IgD-negative memory B cell (primary cell): ENCODE measurements around the gene C10orf71. TPM values are rescaled to one million over a fixed set of nuclear protein-coding genes. Genes with fewer than 3 reads are reported as not detected.
A peak's percentile ranks its signal among the peaks of the same experiment; 100 is the strongest.

Source experiments
- H3K27ac Mint-ChIP-seq, 3 donors: one replicate each; pipeline ENCODE4 v1.8.0; 2020 to 2022; ENCODE audit warnings: mild to moderate bottlenecking in 3 of 3, mixed read lengths in 3 of 3, moderate library complexity in 1 of 3
- H3K27me3 Mint-ChIP-seq: one replicate; pipeline ENCODE4 v1.8.0; 2021; ENCODE audit warnings: mixed read lengths
- H3K36me3 Mint-ChIP-seq: one replicate; pipeline ENCODE4 v1.8.0; 2020; ENCODE audit warnings: mild to moderate bottlenecking, mixed read lengths
- H3K4me1 Mint-ChIP-seq, 3 donors: one replicate each; pipeline ENCODE4 v1.8.0; 2020 to 2022; ENCODE audit warnings: mixed read lengths in 3 of 3, mild to moderate bottlenecking in 1 of 3
- H3K4me3 Mint-ChIP-seq, 4 donors: one replicate each; pipeline ENCODE4 v1.8.0; 2020 to 2022; ENCODE audit warnings: mild to moderate bottlenecking in 4 of 4, mixed read lengths in 4 of 4, moderate library complexity in 3 of 4
- H3K9me3 Mint-ChIP-seq, 3 donors: one replicate each; pipeline ENCODE4 v1.8.0; 2020 to 2021; ENCODE audit warnings: mixed read lengths in 3 of 3, mild to moderate bottlenecking in 1 of 3
- polyA plus RNA-seq: library from polyadenylated mRNA; unstranded; fragments of 300-500 nt; fragmentation: Illumina TruSeq; gene quantifications from one replicate; pipeline ENCODE4 v1.2.3, GENCODE V29; 2021

The C10orf71 gene
- polyA plus RNA-seq, 1 donor from 2014 or later, result not detected

DNA sequence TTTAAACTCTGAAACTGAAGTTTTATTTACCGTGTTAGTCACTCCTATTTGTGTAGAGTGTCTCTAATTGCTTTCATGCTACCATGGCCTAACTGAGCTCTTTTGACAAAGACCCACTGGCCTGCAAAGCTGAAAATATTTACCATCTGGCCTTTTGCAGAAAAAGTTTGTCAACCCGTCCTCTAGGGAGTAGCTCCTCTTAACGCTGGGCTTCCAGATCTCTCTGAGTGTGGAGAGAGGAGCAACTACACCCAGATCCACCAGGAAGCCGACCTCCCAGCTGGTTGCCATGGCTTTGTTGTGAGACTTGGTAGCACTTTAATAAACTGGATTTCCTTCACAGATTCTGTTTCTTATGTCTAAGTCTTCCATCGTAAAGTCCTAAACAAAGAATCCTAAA is 4.2 kb upstream of the C10orf71 start:
- H3K36me3 Mint-ChIP-seq, result no peaks in the 10 kb centered on the region
- no peak overlapping the region for H3K27ac Mint-ChIP-seq
- no peak overlapping the region for H3K4me3 Mint-ChIP-seq
- no peaks in the 10 kb centered on the region for H3K9me3 Mint-ChIP-seq
- peaks cover 12 to 17% (median 14%) of the 10 kb centered on the region in 3 donors for H3K4me1 Mint-ChIP-seq
- H3K27me3 Mint-ChIP-seq, result peaks cover 2% of the 10 kb centered on the region

DNA sequence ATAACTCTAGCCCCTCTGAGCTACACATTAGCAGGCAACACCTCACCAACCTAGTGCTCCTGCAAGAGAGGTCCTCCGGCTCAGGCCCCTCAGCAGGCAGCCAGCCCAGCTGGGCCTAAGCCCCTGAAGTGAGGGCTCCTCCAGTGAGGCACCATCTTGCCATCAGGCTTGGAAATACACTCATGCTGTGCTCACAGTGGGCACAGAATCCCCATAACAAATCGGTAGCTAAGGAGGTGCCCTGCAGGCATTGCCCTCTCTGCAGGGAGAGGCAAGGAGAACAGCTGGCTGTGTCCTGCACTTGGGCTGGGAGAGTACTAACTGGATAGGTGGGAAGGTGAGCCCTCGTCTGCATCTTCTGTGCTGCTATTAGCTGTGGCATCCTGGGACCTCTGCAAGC is 3.7 kb upstream of the C10orf71 start:
- H3K9me3 Mint-ChIP-seq, result no peaks in the 10 kb centered on the region

DNA sequence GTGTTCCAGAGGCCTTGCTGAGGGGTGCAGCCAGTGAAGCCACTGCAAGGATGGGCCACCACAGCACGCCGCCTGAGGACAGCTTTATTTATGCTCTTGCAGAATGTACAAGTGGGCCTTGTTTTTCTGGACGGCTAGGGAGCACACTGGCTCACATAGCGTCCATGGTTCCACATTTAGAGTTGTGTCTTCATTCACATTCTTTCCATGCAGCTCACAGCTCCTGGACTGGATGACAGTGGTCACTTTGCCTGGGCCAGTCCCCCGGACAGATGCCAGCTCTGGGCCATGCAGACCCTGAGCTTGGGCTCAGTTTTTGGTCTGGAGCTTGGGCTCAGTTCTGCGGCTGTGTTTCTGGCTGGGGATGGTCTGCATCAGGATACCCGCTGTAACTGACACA is 2.6 kb upstream of the C10orf71 start:
- Mint-ChIP-seq H3K27me3 (no peaks in the 10 kb centered on the region), H3K36me3 (no peaks in the 10 kb centered on the region), H3K27ac (no peak overlapping the region), H3K4me3 (no peak overlapping the region), H3K9me3 (no peaks in the 10 kb centered on the region), H3K4me1 (peaks cover 18 to 25% (median 24%) of the 10 kb centered on the region in 3 donors)

More for the DNA sequence above, 3.7 kb upstream of the C10orf71 start:
- Mint-ChIP-seq H3K36me3 (no peaks in the 10 kb centered on the region), H3K4me1 (peaks cover 18 to 19% (median 18%) of the 10 kb centered on the region in 3 donors), H3K27ac (no peak overlapping the region), H3K4me3 (no peak overlapping the region), H3K27me3 (peaks cover 2% of the 10 kb centered on the region)

DNA sequence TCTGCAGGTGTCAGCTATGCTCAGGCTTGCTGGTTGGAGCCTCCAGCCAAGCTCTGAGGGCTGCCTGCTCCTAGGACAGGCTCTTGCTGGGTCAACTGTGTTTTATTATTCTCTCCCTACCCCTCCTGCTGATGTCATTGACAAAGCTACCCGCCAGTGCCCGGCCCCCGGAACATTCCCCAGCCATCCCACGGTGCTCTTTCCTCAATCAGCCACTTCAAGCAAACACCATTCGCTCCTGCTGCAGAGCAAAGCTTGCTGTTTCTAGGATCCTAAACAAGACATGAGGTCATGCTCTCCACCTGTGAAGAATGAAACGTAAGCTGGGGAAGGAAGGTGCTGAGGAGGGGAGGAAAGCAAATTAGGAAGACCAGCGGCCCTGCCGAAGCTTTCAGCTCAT is 2.1 kb upstream of the C10orf71 start:
- Mint-ChIP-seq H3K36me3 (no peaks in the 10 kb centered on the region), H3K4me1 (peaks cover 18 to 27% (median 24%) of the 10 kb centered on the region in 3 donors), H3K27me3 (no peaks in the 10 kb centered on the region), H3K9me3 (no peaks in the 10 kb centered on the region), H3K4me3 (no peak overlapping the region), H3K27ac (no peak overlapping the region)

DNA sequence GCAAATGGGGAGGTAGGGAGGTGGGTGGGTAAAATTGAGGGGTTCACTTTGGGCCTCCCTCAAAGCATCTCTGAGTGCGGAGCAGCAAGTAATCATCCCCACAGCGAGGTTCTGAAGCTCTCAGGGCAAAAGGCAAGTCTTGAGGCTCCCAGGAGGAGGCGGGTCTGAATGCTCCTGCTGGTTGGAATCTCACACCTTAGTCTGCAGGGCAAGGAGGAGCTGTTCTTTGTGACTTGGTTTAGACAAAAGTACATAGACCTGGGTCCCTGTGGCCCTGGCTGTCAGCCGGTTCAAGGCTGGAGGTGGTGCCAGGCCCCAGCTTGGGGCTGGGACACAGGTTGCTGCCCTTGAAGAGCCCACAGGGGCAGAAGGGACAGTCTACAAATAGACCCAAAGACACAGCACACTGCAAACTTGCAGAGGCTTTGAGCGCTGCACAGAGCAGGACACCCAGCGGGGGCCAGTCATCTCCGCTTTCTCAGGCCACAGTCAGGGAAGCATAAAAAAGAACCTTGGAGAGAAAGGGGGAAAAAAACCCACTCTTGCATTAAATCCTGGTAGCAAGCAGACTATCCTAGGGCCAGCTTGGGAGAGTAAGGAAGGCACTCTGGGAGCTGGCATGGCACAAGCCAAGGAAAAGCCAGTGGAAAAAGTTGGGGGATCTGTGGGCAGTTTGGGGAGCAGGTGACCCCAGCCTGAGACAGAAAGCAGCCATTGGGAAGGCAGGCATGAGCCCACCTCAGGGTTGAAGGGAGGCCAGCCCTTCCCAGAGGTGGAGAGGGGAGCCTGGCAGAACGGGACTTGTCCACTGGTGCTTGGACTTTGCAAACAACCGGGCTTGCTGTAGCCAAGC is 926 bp upstream of the C10orf71 start:
- Mint-ChIP-seq H3K4me3 (peak overlapping the region in 2 of 4 donors; percentile 20 to 56), H3K4me1 (peaks cover 18 to 27% (median 24%) of the 10 kb centered on the region in 3 donors), H3K36me3 (no peaks in the 10 kb centered on the region), H3K27me3 (no peaks in the 10 kb centered on the region), H3K27ac (no peak overlapping the region), H3K9me3 (no peaks in the 10 kb centered on the region)

DNA sequence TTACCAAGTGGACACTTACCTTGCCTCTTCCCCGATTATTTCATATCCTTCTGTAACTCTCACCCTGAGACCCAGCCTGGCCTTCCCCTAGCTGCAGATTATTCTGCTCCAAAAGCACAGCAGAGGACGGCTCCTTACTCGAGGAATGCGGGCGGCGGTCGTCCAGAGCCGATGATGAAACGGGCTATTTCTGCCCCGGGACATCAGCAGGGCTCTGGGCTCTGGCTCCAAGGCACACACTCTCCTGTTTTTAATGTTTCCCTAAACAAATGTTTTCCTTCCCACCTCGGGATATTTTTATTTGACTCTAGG is 343 bp upstream of the C10orf71 start:
- H3K4me1 Mint-ChIP-seq, result peaks cover 18 to 27% (median 24%) of the 10 kb centered on the region in 3 donors
- no peaks in the 10 kb centered on the region for H3K27me3 Mint-ChIP-seq
- no peaks in the 10 kb centered on the region for H3K36me3 Mint-ChIP-seq
- H3K4me3 Mint-ChIP-seq, result peak overlapping the region in 1 of 4 donors; percentile 56
- peak overlapping the region in 1 of 3 donors; percentile 57 for H3K27ac Mint-ChIP-seq
- H3K9me3 Mint-ChIP-seq, result no peaks in the 10 kb centered on the region

DNA sequence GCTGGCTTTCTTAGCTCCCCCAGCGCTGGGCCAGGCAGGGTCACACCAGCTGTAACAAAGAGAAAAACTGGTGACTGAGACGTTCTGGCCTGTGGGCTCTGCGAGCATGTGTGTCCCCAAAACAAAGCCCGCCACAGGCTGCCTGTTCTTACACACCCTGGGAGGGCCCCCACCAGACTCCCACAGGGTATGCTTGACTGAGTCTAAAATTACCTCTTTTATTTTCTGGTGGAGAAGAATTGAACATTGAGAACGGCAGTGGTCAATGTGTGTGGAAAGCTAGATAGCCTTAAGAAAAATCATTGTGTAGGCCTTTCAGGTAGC is 808 bp downstream of the C10orf71 start:
- H3K27me3 Mint-ChIP-seq, result no peaks in the 10 kb centered on the region
- H3K9me3 Mint-ChIP-seq, result no peaks in the 10 kb centered on the region
- H3K4me3 Mint-ChIP-seq, result peak overlapping the region in 3 of 4 donors; percentile 27 to 56 (median 48)
- peaks cover 18 to 27% (median 24%) of the 10 kb centered on the region in 3 donors for H3K4me1 Mint-ChIP-seq
- H3K27ac Mint-ChIP-seq, result peak overlapping the region; percentile 12 to 91 (median 57)
- H3K36me3 Mint-ChIP-seq, result no peaks in the 10 kb centered on the region

DNA sequence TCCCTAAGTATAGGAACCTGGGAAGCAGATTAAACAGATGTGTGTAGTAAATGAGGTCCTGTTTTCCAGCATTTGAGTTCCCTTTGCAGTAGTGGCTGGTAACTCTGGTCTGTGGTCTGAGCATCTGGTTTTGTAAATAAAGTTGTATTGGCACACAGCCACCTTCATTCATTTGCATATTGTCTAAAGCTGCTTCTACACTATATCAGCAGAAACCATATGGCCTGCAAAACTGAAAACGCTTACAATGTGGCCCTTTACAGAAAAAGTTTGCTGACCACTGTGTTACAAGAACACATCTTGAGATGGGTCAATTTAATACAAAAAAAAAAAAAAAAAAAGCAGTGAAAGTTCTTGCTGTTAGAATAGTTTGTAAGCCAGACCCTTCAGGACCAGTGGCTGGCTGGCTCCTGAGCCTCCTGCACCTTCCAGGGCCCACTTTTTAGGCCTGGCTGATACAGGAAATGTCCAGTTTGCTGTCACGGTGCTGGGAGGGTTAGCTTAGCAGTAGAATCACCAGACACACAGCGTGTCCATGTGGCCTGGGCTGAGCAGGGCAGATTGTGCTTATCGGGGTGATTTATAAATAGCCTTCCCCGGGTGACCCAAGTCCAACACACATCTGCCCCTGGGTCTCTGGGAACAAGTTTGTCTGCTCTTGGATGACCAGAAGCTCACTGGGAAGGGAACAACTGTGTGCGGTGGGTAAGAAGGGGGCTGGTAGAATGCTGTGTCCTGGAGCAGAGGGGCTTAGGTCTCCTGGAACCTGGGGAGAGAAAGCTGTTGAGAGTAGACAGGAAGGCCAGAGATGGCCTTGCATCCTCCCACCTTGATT is 1.4 kb downstream of the C10orf71 start:
- Mint-ChIP-seq H3K9me3 (no peaks in the 10 kb centered on the region), H3K36me3 (no peaks in the 10 kb centered on the region), H3K27me3 (no peaks in the 10 kb centered on the region), H3K27ac (peak overlapping the region; percentile 12 to 91 (median 57)), H3K4me3 (peak overlapping the region in 3 of 4 donors; percentile 27 to 85 (median 48)), H3K4me1 (peaks cover 18 to 27% (median 24%) of the 10 kb centered on the region in 3 donors)

DNA sequence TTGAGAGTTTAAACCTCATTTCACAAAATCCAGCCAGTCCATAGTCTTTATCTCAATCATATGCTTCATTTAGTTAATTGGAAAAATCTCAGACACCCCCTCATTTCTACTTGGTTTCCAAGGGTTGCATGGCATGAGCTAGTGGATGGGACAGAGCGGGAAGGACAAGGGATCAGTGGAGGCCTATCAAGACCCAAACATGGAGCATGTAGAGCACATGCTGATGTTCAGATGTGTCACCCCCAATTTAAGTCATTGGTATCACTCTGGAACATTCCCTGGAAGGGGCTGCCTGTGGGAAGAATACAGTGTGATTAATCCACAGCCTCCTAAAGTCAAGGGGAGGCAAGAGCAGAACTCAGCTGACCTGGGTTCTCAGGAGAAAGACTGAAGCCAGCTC is 2.3 kb downstream of the C10orf71 start:
- H3K36me3 Mint-ChIP-seq, result no peaks in the 10 kb centered on the region
- H3K27me3 Mint-ChIP-seq, result no peaks in the 10 kb centered on the region
- no peaks in the 10 kb centered on the region for H3K9me3 Mint-ChIP-seq
- H3K4me1 Mint-ChIP-seq, result peaks cover 18 to 28% (median 24%) of the 10 kb centered on the region in 3 donors
- no peak overlapping the region for H3K27ac Mint-ChIP-seq
- peak overlapping the region in 1 of 4 donors; percentile 28 for H3K4me3 Mint-ChIP-seq

DNA sequence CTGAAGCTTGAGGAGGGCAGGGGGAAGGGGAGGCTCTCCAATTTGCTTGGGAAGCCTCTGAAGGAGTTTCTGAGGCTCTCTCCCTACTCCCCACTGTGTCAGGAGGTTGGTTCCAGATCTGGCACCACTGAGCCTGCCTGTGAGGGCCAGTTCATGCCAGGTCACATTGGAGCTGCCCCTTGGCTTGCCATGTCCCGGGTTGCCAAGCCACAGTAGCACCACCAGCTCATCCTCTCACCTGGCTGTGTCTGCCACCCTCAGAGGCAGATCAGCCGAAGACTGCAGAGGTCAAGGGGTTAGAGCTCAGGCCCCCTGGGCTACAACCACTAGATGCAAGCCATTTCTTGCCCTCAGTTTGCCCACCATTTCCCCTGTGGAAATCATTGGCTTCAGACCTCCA is 3.1 kb downstream of the C10orf71 start:
- H3K36me3 Mint-ChIP-seq, result no peaks in the 10 kb centered on the region
- H3K9me3 Mint-ChIP-seq, result no peaks in the 10 kb centered on the region
- H3K27me3 Mint-ChIP-seq, result no peaks in the 10 kb centered on the region
- H3K4me1 Mint-ChIP-seq, result peaks cover 18 to 30% (median 24%) of the 10 kb centered on the region in 3 donors
- H3K4me3 Mint-ChIP-seq, result no peak overlapping the region
- H3K27ac Mint-ChIP-seq, result no peak overlapping the region

DNA sequence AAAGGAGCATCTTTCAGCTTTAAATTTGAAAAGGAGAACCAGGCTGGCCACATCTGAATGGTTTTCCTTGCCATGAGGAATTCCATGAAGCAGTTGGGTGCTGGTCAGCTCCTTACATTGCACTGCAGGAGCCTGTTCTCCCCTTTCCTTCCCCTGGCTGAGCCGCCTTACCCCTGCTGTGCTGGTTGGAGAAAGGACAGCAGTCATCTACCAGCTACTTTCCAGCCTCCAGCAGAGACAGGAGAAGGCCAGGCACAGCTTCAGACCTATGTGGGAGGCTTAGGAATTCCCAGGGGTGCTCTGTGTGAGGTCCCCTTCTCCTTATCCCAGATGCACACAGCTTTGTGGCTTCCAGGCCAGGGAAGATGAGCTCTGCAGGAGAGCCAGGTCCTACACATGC is 4.7 kb downstream of the C10orf71 start:
- Mint-ChIP-seq H3K9me3 (no peaks in the 10 kb centered on the region), H3K27ac (no peak overlapping the region), H3K36me3 (no peaks in the 10 kb centered on the region), H3K4me1 (peaks cover 17 to 22% (median 21%) of the 10 kb centered on the region in 3 donors), H3K4me3 (no peak overlapping the region), H3K27me3 (no peaks in the 10 kb centered on the region)

DNA sequence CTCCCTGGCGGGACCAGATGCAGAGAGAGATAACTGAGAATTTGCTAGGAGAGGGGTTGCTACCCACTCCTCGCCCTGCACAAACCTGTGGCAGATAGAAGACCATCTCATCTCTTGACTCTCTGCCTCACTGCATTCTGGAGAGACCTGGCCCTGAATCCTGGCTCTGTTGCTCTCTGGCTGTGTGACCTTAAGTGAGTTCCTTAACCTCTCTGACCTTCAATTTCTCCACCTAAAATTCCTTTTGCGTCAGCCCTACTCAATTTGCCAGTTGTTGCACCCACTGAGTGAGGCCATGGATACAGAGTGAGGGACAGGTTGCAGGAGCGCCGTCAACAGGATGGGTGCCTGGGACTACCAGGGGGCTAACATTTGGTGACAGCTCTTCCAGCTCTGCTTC is 5.2 kb downstream of the C10orf71 start:
- Mint-ChIP-seq H3K9me3 (peaks cover 0 to 4% (median 0%) of the 10 kb centered on the region in 3 donors), H3K4me1 (peaks cover 12 to 19% (median 17%) of the 10 kb centered on the region in 3 donors), H3K27me3 (no peaks in the 10 kb centered on the region), H3K36me3 (no peaks in the 10 kb centered on the region), H3K27ac (no peak overlapping the region), H3K4me3 (no peak overlapping the region)

DNA sequence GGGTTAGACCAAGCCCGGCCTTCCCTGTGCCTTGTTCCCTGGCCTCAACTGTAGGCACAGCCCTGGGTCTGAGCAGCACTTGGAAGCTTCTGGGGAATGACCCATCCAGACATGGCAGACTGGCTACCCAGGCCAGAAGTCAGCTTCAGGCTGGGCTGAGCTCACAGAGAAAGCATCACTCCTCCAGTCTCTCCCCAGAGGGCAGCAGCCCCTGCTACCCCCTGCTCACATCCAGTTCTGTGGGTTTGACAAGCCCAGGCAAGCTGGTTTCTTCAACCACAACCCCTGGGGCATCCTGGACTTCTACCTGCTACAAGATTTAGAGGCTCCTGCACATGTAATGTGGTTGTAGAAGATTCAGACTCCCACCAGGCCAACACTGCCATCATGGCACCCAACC is 9.0 kb downstream of the C10orf71 start:
- Mint-ChIP-seq H3K27me3 (no peaks in the 10 kb centered on the region), H3K4me1 (peaks cover 23 to 25% (median 25%) of the 10 kb centered on the region in 3 donors), H3K9me3 (peaks cover 0 to 5% (median 0%) of the 10 kb centered on the region in 3 donors), H3K36me3 (peaks cover 4% of the 10 kb centered on the region), H3K27ac (no peak overlapping the region), H3K4me3 (no peak overlapping the region)

DNA sequence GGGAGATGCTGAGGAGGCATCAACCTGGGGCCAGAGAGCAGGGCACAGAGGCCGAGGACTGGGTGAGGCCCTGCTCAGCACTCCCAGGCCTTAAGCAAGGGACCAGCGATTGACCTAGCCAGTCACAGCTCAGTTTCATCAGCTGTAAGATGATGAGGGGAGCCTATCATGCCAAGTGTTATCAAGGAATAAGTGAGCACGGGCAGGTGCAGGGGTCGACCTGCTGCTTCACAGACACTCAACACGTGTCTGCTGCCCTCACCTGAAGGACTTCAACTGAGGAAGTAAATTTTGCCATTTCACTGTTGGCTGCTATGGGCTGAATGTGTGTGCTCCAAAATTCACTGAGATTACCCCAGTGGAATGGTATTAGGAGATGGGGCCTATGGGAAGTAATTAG is 9.9 kb downstream of the C10orf71 start:
- Mint-ChIP-seq H3K27ac (peak overlapping the region in 2 of 3 donors; percentile 58 to 80), H3K9me3 (peaks cover 0 to 5% (median 0%) of the 10 kb centered on the region in 3 donors), H3K27me3 (no peaks in the 10 kb centered on the region), H3K4me3 (peak overlapping the region in 1 of 4 donors; percentile 67), H3K36me3 (peaks cover 4% of the 10 kb centered on the region), H3K4me1 (peaks cover 24 to 29% (median 28%) of the 10 kb centered on the region in 3 donors)

DNA sequence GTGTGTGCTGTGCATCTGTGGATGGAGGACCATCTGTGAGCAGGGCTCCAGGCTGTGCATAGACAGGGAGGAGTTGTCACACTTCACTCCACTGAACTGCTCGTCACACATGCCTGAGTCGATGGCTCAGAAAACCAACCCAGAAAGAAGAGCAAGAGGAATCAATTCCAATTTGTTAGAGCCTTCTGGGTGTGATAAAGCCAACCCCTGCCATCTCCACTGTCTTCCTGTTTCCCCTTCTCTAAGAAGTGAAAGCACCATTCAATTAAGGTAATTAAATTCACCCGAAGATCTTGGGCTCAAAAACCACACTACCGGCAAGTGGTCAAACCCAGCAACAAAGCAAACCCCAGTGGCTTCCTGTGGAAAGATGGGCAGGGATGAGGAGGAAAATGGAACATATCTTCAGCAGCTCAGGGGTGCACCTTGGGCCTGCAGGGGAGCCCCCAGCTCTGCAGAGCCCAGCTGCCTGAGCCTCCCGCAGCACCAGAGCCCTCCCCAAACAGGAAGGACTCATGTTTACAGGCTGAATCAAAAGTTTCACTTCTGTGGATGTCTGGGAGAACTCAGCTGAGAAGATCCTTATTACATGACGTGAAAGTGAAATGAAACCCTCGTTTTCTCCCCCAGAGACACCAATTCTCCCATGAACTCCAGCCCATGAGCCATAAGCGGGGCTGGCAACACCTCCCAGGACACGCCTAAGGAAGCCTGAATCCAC is 10.9 kb downstream of the C10orf71 start:
- Mint-ChIP-seq H3K27ac (peak overlapping the region; percentile 56 to 95 (median 92)), H3K9me3 (peaks cover 0 to 5% (median 0%) of the 10 kb centered on the region in 3 donors), H3K36me3 (peaks cover 4% of the 10 kb centered on the region), H3K4me3 (peak overlapping the region; percentile 53 to 90 (median 64)), H3K4me1 (peaks cover 24 to 30% (median 28%) of the 10 kb centered on the region in 3 donors), H3K27me3 (no peaks in the 10 kb centered on the region)
